Parathyroid adenoma (tissue), 2 donors: ENCODE data around the gene CLASP1.
"Not testable (repeated sequence)": the region's sequence is repeated elsewhere in the genome, so short reads cannot be mapped to it uniquely, and the experiment has no call there.

Experiments used
- H2AFZ ChIP-seq: fragments of 300-600 bp; sonication (generic); one replicate; pipeline ENCODE4 v1.7.0; 2017; ENCODE audit warnings: antibody characterized with exemption, mild to moderate bottlenecking
- H3K27ac ChIP-seq: fragments of 300-600 bp; sonication (generic); one replicate; pipeline ENCODE4 v1.7.0; 2017
- H3K27me3 ChIP-seq: fragments of 300-600 bp; sonication (generic); one replicate; pipeline ENCODE4 v1.7.0; 2017; ENCODE audit warnings: low read length; ENCODE audit not compliant: control insufficient read depth, insufficient read depth
- H3K36me3 ChIP-seq: fragments of 300-600 bp; sonication (generic); one replicate; pipeline ENCODE4 v1.7.0; 2017; ENCODE audit warnings: low read length; ENCODE audit not compliant: control insufficient read depth, insufficient read depth
- H3K4me1 ChIP-seq: fragments of 300-600 bp; sonication (generic); one replicate; pipeline ENCODE4 v1.7.0; 2017; ENCODE audit warnings: control low read depth
- H3K4me2 ChIP-seq: fragments of 300-600 bp; sonication (generic); one replicate; pipeline ENCODE4 v1.7.0; 2017; ENCODE audit warnings: low read length
- H3K4me3 ChIP-seq: fragments of 300-600 bp; sonication (generic); one replicate; pipeline ENCODE4 v1.7.0; 2017; ENCODE audit warnings: low read depth, low read length
- H3K79me2 ChIP-seq: fragments of 300-600 bp; sonication (generic); one replicate; pipeline ENCODE4 v1.7.0; 2017; ENCODE audit warnings: control low read depth
- H3K9ac ChIP-seq: fragments of 300-600 bp; sonication (generic); one replicate; pipeline ENCODE4 v1.7.0; 2017; ENCODE audit warnings: mild to moderate bottlenecking
- H3K9me3 ChIP-seq: fragments of 300-600 bp; sonication (generic); one replicate; pipeline ENCODE4 v1.7.0; 2017; ENCODE audit warnings: low read length; ENCODE audit not compliant: control insufficient read depth
- TF ChIP-seq, protein P1 (sequence below): fragments of 300-600 bp; sonication (generic); IDR thresholded peaks from one replicate; pipeline ENCODE4 v1.7.0; 2017; ENCODE audit warnings: antibody characterized with exemption, mild to moderate bottlenecking
- donor health status: primary hyperparathyroidism.

CLASP1 gene

DNA sequence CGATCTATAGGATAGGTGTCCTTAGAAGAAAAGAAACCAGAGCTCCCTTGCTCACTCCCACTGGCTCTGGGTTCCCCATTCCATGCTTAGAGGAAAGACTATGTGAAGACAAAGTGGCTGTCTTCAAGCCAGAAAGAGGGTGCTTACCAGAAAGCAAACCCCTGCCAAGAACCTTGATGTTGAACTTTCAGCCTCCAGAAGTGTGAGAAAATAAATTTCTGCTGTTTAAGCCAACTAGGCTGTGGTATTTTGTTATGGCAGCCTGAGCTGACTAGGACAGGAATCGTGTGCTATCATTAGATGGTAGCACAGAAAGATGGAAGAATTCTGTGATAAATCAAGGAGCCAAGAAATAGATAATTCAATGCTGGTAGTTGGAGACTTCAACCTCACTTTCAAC is 344.3 kb downstream of the CLASP1 start:
- Histone ChIP-seq H3K27ac (no peak overlapping the region), H3K4me3 (no peak overlapping the region), H3K9me3 (no peaks in the 10 kb centered on the region), H2AFZ (no peak overlapping the region), H3K9ac (no peak overlapping the region), H3K4me1 (no peaks in the 10 kb centered on the region), H3K4me2 (no peak overlapping the region), H3K27me3 (no peaks in the 10 kb centered on the region), H3K79me2 (no peaks in the 10 kb centered on the region), H3K36me3 (no peaks in the 10 kb centered on the region)
- TF ChIP-seq, protein P1, sequence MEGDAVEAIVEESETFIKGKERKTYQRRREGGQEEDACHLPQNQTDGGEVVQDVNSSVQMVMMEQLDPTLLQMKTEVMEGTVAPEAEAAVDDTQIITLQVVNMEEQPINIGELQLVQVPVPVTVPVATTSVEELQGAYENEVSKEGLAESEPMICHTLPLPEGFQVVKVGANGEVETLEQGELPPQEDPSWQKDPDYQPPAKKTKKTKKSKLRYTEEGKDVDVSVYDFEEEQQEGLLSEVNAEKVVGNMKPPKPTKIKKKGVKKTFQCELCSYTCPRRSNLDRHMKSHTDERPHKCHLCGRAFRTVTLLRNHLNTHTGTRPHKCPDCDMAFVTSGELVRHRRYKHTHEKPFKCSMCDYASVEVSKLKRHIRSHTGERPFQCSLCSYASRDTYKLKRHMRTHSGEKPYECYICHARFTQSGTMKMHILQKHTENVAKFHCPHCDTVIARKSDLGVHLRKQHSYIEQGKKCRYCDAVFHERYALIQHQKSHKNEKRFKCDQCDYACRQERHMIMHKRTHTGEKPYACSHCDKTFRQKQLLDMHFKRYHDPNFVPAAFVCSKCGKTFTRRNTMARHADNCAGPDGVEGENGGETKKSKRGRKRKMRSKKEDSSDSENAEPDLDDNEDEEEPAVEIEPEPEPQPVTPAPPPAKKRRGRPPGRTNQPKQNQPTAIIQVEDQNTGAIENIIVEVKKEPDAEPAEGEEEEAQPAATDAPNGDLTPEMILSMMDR, result no peak

DNA sequence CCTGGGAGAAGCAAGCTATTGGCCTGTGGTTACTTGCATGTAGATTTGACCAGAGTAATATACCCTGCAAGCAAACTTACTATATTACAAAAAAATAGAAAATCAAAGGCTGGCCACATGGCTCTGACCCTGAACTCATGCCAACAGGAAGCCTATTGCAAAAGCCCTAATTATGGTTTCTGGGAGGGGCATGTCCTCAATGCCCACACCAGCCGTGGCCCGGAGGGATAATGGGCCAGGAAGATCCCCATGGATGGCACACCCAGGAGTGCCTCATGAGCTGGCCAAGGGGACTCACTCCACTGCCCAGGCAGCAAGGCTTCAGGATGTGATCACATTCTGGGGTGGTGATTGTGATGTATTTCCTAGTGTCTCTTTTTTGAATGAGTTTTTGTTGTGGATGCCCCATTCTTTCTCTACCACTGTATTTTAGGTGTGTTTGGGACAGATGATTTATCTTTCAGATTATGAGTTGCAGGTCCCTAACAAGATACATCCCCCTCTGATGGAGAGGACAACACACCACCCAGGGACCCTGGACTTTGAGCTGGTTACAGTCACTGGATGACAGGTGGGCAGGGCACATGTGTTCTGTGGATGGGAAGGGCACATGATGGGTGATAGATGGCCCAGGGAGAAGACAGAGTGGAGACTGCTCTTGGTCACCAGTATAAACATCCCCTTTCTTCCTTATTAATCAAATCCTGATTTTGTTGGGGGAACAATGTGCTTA is 345.6 kb downstream of the CLASP1 start:
- TF ChIP-seq, protein P1, result no peak
- Histone ChIP-seq H3K4me3 (no peak overlapping the region), H2AFZ (no peak overlapping the region), H3K9ac (no peak overlapping the region), H3K79me2 (no peaks in the 10 kb centered on the region), H3K9me3 (no peaks in the 10 kb centered on the region), H3K4me1 (no peaks in the 10 kb centered on the region), H3K27ac (no peak overlapping the region), H3K4me2 (no peak overlapping the region), H3K27me3 (no peaks in the 10 kb centered on the region), H3K36me3 (no peaks in the 10 kb centered on the region)

DNA sequence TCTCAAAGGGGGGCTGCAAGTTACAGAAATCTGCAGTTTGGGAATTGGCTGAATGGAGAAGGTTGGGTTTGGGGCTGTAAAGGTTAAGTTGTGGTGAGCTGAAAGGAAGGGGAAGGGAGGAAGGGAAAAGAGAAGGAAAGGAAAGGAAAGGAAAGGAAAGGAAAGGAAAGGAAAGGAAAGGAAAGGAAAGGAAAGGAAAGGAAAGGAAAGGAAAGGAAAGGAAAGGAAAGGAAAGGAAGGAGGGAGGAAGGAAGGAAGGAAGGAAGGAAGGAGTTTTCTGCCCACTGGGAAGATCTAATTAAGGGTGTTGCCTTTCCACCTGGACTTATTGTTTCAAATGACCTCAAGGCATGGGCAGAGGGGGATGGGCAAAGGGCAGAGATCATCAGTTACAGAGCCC is 348.1 kb downstream of the CLASP1 start:
- not testable (repeated sequence) for H3K79me2 ChIP-seq, H3K4me3 ChIP-seq, H3K27ac ChIP-seq, H3K4me2 ChIP-seq, H3K9me3 ChIP-seq, H3K9ac ChIP-seq, H3K36me3 ChIP-seq, H2AFZ ChIP-seq, H3K27me3 ChIP-seq, H3K4me1 ChIP-seq

DNA sequence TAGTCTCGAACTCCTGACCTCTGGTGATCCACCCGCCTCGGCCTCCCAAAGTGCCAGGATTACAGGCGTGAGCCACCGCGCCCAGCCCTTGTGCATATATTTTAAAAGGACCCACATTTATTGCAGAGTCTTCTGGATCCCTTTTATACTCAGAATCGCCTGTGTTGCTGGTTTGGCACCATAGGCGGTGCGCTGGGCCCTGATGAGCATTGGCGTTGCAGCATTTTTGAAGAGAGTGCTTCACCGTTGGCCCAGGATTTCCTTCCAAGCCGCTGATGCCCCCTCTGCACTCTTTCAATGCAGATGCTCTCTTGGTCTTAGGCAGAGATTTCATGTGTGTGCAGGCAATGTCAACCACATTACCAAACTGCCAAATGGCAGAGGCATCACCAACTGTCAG is 350.8 kb downstream of the CLASP1 start:
- Histone ChIP-seq H3K27ac (no peak overlapping the region), H3K4me2 (no peak overlapping the region), H3K9me3 (no peaks in the 10 kb centered on the region), H3K9ac (no peak overlapping the region), H2AFZ (no peak overlapping the region), H3K79me2 (no peaks in the 10 kb centered on the region), H3K36me3 (no peaks in the 10 kb centered on the region), H3K4me3 (no peak overlapping the region), H3K27me3 (no peaks in the 10 kb centered on the region), H3K4me1 (no peaks in the 10 kb centered on the region)
- TF ChIP-seq, protein P1, result no peak

DNA sequence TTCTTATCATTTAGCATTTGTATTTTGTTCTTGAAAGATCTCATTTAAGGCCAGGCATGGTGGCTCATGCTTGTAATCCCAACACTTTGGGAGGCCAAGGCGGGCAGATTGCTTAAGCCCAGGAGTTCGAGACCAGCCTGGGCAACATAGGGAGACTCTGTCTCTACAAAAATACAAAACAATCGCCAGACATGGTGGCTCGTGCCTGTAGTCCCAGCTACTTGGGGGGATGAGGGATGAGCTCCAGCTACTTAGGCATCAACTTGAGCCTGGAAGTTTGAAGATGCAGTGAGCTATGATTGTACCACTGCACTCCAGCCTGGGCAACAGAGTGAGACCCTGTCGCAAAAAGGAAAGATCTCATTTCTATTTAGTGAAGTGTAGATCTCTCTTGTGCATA is 351.4 kb downstream of the CLASP1 start:
- H3K4me1 ChIP-seq, H3K27ac ChIP-seq, H3K27me3 ChIP-seq, H3K4me3 ChIP-seq, H3K79me2 ChIP-seq, H3K36me3 ChIP-seq, H3K4me2 ChIP-seq, H3K9ac ChIP-seq, H2AFZ ChIP-seq, H3K9me3 ChIP-seq: not testable (repeated sequence)
